Measurements from ENCODE around the gene SMTN. TPM values are rescaled to one million over a fixed set of nuclear protein-coding genes. Genes with fewer than 3 reads are reported as not detected.

SMTN gene
- total RNA-seq, 6 experiments from 2014 or later: 16.9 to 54.1 (median 24.3) TPM

DNA sequence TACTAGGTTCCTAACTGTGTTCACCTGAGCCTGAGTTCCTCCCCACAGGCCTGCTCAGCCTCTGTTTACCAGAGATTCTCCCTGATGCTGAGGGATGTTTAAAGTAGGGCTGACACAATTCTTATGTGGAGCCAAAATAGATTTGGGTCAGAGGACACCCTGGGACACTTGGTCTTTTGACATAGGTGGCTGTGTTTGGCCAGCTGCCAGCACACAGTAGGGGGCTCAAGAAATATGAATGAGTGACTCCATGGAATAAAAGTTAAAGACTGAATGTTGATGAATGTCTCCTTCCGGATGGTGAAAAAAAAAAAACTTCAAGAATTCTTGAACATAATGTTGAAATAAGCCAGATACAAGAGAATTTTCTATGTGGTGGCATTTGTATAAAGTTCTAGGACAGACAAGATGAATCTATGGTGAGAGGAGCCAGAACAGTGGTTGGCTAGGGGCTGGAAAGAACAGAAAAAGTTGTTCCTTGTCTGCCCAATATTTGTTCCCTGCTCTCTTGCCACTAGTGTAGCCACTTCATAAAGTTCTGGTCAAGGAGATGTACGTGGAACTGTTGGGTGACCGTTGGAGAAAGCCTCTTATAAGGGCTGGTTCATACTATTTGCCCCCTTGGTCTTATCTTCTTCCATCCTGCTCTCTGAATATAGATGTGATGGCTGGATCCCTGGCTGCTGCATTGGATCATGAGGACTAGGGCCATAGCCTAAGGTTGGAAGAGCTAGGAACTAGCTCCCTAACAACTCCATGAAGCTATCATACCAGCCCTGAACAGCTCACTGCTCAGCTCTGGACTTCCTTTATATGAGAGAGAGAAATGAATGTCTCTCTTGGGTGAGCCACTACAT is 40.3 kb upstream of the SMTN start:
- H3K27ac ChIP-seq: no peak overlapping the region
- no peaks in the 10 kb centered on the region for H3K4me1 ChIP-seq
- no peaks in the 10 kb centered on the region for H3K27me3 ChIP-seq
- no peak for TF ChIP-seq POLR2A (IDR thresholded peaks at IDR 0.05)
- TF ChIP-seq, protein P1, sequence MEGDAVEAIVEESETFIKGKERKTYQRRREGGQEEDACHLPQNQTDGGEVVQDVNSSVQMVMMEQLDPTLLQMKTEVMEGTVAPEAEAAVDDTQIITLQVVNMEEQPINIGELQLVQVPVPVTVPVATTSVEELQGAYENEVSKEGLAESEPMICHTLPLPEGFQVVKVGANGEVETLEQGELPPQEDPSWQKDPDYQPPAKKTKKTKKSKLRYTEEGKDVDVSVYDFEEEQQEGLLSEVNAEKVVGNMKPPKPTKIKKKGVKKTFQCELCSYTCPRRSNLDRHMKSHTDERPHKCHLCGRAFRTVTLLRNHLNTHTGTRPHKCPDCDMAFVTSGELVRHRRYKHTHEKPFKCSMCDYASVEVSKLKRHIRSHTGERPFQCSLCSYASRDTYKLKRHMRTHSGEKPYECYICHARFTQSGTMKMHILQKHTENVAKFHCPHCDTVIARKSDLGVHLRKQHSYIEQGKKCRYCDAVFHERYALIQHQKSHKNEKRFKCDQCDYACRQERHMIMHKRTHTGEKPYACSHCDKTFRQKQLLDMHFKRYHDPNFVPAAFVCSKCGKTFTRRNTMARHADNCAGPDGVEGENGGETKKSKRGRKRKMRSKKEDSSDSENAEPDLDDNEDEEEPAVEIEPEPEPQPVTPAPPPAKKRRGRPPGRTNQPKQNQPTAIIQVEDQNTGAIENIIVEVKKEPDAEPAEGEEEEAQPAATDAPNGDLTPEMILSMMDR (IDR thresholded peaks at IDR 0.05): no peak
- H3K9me3 ChIP-seq: no peaks in the 10 kb centered on the region
- 84% methylated on average over 3 of the region's 3 CpGs for WGBS (ENCODE audit: insufficient coverage, low coverage, low lambda C conversion rate, missing lambda C conversion rate)
- ATAC-seq (no peak), DNase-seq (no peak)
- intact Hi-C loops (cut with DNase I): no loop called here
- H3K36me3 ChIP-seq: no peaks in the 10 kb centered on the region
- no peak overlapping the region for H3K4me3 ChIP-seq

DNA sequence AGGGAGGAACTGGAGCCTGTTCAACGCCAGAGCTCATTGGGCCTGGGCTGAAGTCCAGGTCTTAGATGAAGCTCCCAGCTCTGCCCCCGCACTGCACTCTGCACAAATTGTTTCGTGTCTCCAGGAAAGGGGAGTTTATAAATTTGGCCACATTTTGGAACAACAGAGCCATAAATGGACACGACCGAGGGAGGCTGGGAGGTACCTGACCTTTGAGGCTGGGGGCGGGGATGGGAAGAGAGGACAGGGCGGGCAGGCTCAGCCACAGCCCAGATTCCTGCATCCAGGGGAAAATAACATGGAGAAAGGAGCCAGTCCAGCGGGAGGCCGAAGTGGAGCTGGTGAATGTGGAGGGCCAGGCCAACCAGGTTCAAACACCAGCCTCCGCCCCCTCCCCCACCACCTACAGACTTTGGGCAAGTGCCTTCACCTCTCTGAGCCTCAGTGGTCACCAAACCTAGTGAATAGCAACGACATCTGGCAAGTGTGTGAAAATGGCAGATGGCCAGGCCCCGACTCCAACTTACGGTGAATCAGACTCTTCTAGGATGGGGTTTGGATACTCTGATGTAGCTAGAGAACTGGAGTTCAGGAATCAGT is 36.8 kb upstream of the SMTN start:
- 51% methylated on average over 10 of the region's 13 CpGs for WGBS (ENCODE audit: insufficient coverage, low coverage, low lambda C conversion rate, missing lambda C conversion rate)
- intact Hi-C loops (cut with DNase I): no loop called here
- Histone ChIP-seq H3K9me3 (no peaks in the 10 kb centered on the region), H3K4me3 (no peak overlapping the region), H3K4me1 (no peaks in the 10 kb centered on the region), H3K36me3 (no peaks in the 10 kb centered on the region), H3K27me3 (no peaks in the 10 kb centered on the region), H3K27ac (peak overlapping the region in 2 of 3 donors; percentile 27 to 33)
- DNase-seq: peak in 2 of 3 donors; percentile 46 to 57
- ATAC-seq: peak in 3 of 4 donors; percentile 40 to 56 (median 47)
- TF ChIP-seq, protein P1 (IDR thresholded peaks at IDR 0.05): no peak
- TF ChIP-seq POLR2A (IDR thresholded peaks at IDR 0.05): no peak

DNA sequence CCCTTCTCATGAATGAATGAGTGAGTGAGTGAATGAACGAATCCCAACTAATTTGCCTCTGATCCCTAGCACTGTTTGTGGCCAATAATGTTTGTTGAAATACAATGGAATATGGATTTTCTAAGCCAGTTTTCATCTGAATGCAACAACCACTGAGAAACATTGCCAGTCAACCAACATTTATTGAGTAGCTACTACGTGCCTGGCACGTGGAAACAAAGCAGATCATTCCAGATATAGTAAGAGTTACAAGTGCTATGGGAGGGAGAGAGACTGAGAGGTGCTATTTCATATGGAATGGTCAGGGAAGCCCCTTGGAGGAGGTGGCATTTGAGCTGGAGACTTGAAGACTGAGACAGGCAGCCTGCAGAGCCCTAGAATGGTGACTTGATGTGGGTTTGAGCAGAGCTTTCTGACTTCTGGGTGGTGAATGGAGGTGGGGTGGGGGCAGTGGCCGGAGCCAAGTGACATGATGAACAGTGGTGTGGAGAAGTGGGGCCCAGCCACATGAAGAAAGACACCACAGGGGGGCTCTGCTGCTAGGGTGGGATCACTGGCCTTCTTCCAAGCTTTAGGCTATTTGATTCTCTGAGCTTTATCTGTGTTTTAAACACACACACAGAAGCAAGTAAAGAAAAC is 35.1 kb upstream of the SMTN start:
- Histone ChIP-seq H3K36me3 (no peaks in the 10 kb centered on the region), H3K4me1 (no peaks in the 10 kb centered on the region), H3K9me3 (no peaks in the 10 kb centered on the region), H3K4me3 (no peak overlapping the region), H3K27ac (peak overlapping the region; percentile 18 to 47 (median 44)), H3K27me3 (no peaks in the 10 kb centered on the region)
- TF ChIP-seq POLR2A (IDR thresholded peaks at IDR 0.05): no peak
- TF ChIP-seq, protein P1 (IDR thresholded peaks at IDR 0.05): no peak
- intact Hi-C loops (cut with DNase I): no loop called here
- WGBS (ENCODE audit: insufficient coverage, low coverage, low lambda C conversion rate, missing lambda C conversion rate): 81% methylated on average over 3 of the region's 4 CpGs
- no peak for DNase-seq
- peak in 2 of 4 donors; percentile 4 to 8 for ATAC-seq

DNA sequence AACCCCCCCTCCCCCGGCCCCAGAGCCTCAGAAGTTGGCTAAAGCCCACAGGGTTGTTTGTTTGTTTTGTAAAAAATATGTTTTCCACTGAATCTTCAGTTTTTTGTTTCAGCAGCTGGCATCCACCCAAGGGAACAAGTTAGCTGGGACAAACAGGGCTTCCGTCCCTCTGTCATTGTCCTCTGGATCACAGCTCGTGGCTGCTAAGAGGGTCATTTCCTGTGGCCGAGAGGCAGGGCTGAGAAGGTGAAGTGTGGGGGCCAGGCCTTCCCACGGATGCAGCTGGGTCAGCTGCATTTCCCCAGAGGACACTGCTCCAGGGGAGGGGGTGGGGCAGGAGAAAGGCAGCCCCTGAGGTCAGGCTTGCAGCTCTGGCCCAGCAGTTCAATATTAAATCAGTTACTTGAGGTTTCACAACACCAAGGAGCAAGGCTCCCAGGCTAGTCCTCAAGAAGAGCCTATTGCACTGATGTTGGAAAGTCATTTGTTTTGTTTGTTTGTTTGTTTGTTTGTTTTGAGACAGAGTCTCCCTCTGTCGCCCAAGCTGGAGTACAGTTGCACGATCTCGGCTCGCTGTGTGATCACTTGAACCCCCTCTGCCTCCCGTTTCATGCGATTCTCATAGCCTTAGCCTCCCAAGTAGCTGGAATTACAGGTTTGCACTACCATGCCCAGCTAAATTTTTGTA is 34.4 kb upstream of the SMTN start:
- intact Hi-C loops (cut with DNase I): no loop called here
- 44% methylated on average over 6 of the region's 11 CpGs for WGBS (ENCODE audit: insufficient coverage, low coverage, low lambda C conversion rate, missing lambda C conversion rate)
- DNase-seq (peak; percentile 75 to 78 (median 75)), ATAC-seq (peak; percentile 85 to 92 (median 90))
- Histone ChIP-seq H3K27me3 (no peaks in the 10 kb centered on the region), H3K36me3 (no peaks in the 10 kb centered on the region), H3K4me3 (no peak overlapping the region), H3K9me3 (no peaks in the 10 kb centered on the region), H3K4me1 (no peaks in the 10 kb centered on the region), H3K27ac (peak overlapping the region; percentile 10 to 47 (median 29))
- TF ChIP-seq, protein P1 (IDR thresholded peaks at IDR 0.05): no peak
- TF ChIP-seq POLR2A (IDR thresholded peaks at IDR 0.05): no peak
